ENCODE data around the gene ZFPM1.
"Not testable (repeated sequence)": the region's sequence is repeated elsewhere in the genome, so short reads cannot be mapped to it uniquely, and the experiment has no call there.

ZFPM1 gene

GRCh38 chr16:88517208-88517774, 64.2 kb downstream of the ZFPM1 start:
- not testable (repeated sequence) for DNase-seq

GRCh38 chr16:88518411-88519111, 65.5 kb downstream of the ZFPM1 start:
- DNase-seq = not testable (repeated sequence)

DNA sequence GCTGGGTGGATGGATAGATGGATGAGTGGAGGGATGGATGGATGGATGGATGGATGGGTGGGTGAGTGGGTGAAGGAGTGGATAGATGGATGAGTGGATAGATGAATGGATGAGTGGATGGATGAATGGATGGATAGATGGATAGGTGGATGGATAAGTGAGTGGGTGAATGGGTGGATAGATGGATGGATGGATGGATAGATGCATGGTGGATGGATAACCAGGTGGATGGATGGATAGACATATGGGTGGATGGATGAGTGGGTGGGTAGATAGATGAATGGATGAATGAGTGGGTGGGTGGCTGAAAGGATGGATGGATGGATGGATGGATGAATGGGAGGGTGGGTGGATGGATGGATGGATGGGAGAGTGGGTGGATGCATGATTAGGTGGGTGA, 66.2 kb downstream of the ZFPM1 start:
- DNase-seq = no peak

- no peak for DNase-seq
Observed at GRCh38 chr16:88519938-88520653, 67.0 kb downstream of the ZFPM1 start.

DNA sequence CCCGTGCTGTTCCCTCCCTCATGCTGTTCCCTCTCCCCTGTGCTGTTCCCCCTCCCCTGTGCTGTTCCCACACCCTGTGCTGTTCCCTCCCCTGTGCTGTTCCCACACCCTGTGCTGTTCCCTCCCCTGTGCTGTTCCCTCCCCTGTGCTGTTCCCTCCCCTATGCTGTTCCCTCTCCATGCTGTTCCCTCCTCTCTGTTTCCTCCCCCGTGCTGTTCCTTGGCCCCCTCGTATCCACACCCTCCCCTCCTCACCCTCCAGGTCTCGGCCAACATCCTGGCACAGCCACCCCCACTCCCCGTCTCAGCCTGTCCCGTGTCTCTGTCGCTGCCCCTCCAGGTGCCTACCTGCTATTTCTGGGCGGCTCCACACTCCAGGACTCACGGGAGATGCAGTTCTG, 68.6 kb downstream of the ZFPM1 start:
- DNase-seq = no peak

DNA sequence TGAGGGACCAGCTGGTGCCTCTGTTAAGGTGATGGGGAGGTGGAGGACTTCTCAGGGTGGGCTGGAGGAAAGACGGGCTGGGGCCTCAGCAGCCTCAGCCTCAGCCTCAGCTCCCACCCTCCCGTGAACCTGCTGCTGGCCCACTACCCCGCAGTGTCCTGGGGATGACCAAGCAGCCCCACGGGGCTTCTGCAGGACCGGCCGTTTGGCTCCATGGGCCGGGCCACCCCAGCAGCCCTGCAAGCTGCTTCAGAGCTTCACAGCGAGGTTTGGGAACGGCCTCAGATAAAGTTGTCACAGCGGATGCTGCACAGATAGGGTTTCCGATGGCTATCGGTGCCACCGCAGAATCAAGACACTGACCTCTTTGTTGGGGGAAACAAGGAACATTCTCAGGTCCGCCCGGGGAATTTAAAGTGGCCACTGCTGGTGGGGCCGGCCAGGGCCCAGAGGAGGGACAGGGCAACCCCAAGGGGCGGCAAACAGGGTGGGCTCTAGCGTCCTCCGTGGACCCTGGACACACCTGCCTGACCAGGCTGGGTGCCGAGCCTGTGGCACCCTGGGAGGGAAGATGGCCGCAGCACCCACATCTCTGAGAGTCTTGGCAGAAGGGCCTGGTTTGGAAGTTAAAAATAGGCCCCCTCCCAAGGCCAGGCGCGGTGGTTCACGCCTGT, 69.3 kb downstream of the ZFPM1 start:
- DNase-seq = no peak

- DNase-seq = no peak
Observed at GRCh38 chr16:88523309-88524161, 70.5 kb downstream of the ZFPM1 start.

GRCh38 chr16:88524274-88524972, 71.3 kb downstream of the ZFPM1 start:
- no peak for DNase-seq

DNA sequence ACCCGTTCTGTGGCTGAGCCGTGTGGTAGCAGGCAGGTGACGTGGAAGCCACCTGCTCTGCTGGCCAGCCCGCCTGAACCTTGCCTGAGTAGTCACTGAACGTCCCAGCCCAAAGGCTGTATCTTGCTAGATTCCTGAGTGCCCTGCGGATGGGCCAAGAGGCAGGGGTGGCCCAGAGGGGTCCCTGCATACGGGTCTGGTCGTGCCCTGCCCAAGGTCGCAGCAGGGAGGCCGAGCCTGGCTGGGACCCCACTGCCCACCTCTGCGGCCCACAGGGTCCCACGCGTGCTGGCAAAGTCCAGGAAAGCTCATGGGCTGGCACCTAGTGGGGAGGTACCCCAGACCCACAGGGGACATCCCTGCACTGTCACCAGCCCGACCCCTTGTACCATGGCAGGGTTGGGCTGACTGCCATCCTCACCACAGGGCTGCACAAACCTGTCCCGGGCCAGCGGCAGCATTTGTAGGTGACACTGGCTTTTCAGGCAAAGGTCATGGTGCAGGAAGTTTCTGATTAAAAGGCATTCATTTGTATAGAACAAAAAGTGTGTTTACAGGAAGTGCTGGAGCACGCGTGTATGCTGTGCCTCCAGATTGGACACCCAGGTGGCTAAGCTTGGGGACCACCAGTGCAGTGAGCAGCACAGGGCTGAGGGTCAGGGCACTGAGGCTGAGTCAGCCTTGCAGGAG, 72.0 kb downstream of the ZFPM1 start:
- DNase-seq = no peak

DNA sequence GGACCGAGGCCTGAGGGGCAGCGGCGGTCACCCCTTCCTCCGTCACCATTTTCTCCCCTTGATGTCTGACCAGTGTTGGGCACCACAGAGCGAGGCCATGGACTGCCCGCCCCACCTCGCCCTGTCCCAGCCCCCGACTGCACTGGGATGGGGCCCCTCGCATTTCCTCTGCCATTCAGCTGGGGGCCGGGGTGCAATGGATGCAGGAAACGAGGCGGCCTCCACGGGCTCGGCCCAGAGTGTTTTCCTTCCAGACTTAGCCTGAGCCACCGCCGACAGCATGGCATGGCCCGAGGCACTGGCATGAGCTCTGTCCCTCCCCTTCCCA, 72.5 kb downstream of the ZFPM1 start:
- DNase-seq = no peak

DNA sequence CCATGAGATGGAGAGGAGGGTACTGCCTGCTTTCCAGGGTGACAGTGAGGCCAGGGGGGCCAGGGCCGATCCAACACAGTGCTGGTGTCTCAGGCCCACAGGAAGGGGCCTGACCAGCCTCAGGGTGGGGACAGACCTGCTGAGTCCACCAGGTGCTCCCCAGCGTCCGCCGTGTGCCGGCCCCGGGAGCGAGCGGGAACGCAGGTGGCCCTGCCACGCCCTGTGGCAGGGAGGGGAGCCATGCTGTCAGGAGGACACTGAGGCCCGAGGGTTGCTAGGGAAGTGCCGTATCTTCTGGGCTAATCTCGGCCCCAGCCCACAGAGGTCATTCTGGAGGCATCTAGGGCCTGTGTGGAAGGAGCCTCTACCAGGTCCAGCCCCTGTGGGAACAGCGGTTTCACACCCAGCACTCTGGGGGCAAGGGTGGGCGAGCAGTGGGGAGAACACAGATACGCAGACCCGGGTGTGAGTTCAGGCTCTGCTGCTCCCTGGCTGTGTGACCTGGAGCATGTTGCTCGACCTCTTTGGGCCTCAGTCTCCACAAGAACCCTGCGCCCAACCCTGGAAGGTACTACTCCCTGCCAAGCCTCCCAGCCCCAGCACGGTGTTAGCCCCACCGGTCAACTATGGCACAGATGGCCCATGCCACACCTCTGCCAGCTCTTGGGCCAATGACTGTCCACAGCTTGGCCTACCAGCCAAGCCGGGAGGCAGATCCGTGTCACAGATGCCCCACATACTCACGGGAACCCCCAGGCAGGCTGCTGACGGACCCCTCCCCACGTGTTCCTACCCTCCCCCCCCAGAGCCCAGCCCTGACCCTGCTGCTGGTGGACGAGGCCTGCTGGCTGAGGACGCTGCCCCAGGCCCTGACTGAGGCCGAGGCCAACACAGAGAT, 73.2 kb downstream of the ZFPM1 start:
- DNase-seq = no peak

GRCh38 chr16:88526906-88527185, 73.8 kb downstream of the ZFPM1 start:
- DNase-seq = no peak

DNA sequence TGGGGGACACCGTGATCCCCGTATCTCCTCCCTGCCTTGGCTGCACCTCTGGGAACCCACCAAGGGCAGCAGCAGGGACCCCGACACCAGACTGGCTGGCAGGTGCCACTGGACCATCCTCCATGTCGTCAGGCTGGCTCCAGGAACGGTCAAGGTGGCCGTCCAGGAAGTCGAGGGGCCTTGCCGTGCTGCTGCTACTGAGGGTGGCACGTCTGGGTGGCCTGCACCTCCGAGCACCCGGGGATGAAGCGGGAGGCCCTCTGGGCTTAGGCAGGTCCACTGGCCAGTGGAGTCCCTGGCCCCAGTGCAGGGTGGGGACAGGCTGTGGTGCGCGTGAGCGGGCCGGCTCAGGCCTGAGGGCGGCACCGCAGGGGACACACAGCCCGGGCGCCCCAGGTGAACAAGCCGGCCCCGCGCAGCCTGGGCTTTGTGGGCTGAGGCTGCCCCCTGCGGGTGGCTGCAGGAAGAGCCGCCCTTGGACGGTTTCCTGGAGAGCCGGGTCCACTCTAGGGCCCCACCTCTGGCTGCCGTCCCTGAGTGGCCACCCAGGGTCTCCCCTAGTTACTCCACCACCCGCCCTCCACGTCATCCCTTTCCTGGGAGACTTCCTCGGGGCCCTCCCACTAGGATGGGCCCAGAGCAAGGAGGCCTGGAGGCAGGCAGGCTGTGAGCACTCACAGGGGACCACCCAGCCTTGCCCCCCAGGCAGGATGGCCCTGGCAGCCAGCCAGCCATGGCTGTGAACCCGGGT, 74.3 kb downstream of the ZFPM1 start:
- no peak for DNase-seq

GRCh38 chr16:88527937-88528743, 75.1 kb downstream of the ZFPM1 start:
- DNase-seq = no peak

DNA sequence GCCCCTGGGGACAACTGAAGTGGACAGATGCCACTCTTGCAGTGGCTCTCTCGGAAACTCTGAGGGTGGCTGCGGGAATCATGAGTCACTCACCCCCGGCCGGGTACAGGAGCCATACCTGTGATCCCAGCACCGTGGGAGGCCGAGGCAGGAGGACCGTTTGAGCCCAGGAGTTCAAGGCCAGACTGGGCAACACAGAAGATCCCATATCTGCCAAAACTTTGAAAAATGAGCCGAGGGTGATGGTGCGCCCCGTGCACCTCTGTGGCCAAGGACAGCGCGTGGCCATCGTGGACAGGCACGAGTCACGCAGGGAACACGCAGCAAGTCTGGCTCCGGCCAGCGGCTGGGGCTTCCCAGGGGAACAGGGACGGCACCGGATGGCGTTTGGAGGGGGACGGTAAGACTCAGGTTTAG, 75.8 kb downstream of the ZFPM1 start:
- no peak for DNase-seq

DNA sequence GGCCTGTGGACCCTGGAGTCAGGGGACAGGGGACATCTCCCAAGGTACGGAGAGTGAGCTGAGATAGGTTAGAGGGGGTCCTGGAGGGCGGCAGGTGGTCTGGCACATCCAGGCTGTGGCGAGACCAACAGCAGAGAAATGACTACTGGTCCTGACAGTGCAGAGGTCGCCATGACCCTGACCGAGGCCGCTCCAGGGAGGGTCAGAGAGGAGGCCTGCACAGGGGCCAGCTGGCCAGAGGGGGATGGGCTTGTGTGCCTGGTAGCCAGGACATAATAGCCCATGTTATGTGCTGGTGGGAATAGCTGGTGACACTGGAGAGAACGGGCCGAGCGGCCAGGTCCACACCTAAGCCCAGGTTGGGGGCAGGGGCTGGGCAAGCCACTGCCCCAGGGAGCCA, 76.5 kb downstream of the ZFPM1 start:
- no peak for DNase-seq

DNA sequence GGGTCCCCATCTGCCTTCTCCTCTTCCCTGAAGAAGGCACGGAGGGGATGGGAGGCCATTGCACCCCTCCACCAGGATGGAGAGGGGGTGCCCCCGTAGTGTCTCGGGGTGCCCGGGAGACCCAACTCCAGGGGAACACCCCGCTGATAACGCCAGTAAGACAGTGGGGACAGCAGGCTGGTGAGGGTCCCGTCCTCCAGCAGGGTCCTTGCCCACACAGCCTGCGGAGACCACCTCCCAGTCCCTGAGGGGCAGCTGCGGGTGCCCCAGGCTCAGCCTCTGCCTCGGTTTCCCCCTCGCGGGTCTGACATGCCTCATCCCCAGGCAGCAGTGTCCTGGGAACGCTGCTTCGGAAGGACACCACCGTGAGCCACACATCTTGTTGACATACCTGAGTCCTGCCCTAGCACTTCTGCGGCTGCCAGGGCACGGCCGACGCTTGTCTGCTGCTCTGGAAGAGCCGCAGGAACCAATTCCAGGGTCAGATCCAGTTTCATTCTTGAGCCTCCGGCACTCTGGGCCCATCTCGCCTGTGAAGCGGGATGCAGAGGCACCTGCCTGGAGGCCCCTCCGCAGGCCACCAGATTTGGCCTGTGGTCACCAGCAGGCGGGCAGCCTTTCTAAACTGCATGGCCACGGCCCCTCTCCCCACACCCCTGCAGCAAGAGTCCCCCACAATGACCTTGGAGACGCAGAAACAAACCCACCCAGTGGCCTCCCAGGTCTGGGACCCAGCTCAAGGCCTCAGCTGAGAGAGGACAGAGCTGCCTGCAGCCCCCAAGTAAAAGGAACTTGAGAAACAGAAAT, 77.2 kb downstream of the ZFPM1 start:
- no peak for DNase-seq

DNA sequence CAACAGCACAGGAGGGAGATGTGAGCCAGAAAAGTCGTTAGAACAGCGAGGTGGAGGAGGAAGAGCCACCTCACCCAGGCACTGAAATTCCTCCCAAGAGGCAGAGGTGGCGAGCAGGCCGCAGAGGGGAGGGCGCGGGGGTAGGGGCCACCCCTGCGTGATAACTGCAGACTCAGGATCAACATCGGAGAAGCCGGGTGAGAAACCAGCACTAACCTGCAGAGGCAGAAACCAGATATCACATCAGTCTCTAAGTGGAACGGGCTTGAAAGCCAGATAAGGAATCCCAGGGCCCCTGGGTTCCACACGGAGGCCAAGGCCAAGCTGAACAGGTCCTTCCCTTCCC, 77.8 kb downstream of the ZFPM1 start:
- DNase-seq = no peak

Measured in NCI-H1417 treated with DMSO at 0.1 percent for 48 hours (cell line).